Globus pallidus (tissue), 1 donor: ENCODE results near the gene SLC25A20.
A peak's percentile ranks its signal among the peaks of the same experiment; 100 is the strongest.
"Not testable (repeated sequence)": the region's sequence is repeated elsewhere in the genome, so short reads cannot be mapped to it uniquely, and the experiment has no call there.

Experiments
- DNase-seq: peaks from one replicate; pipeline ENCODE4 v3.0.0-alpha.2; 2015; ENCODE audit warnings: low spot score

SLC25A20 gene, protein sequence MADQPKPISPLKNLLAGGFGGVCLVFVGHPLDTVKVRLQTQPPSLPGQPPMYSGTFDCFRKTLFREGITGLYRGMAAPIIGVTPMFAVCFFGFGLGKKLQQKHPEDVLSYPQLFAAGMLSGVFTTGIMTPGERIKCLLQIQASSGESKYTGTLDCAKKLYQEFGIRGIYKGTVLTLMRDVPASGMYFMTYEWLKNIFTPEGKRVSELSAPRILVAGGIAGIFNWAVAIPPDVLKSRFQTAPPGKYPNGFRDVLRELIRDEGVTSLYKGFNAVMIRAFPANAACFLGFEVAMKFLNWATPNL

DNA sequence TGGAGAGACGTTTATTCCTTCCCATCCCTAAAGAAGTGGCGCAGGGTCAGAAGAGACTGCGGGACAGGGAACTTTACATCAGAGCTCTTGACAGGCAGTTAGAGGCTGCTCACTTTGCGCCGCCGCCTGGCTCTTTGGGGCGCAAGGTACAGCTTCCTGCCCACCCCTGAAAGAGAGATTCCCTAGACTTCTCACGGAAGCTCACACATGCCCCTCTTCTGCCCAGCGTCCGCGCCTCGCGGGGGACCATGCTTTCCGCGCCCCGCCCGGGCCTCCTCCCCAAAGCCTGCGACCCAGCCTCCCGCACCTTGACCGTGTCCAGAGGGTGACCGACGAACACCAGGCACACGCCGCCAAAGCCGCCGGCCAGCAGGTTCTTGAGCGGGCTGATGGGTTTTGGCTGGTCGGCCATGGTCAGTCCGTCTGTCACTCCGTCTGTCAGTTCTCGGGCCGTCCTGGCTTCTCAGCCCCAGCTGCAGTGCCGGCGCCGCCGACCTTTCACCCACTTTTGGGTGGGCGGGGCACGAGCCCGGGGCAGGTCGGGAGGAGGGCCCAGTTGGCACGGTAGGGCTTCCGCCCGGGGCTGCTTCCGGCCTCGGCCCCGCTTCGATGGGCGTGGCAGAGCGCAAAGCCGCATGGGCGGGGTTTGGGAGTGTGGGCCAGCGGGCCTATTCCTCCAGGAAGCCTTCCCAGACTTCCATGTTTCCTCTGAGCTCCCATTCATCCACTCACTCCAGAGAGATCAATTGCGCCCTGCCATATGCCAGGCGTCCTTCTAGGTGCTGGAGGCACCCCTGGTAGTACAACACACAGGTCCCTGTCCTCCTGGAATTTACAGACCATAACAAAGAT is at the start of gene SLC25A20:
TSS of gene SLC25A20 (minus strand) at position 500 of the 852 bp plus-strand sequence. CDS start at position 412, 88 bp downstream.
- DNase-seq, result peak; percentile 65

- DNase-seq, result no peak
Measured at GRCh38 chr3:48945891-48946549, 47.3 kb upstream of the SLC25A20 start.

DNA sequence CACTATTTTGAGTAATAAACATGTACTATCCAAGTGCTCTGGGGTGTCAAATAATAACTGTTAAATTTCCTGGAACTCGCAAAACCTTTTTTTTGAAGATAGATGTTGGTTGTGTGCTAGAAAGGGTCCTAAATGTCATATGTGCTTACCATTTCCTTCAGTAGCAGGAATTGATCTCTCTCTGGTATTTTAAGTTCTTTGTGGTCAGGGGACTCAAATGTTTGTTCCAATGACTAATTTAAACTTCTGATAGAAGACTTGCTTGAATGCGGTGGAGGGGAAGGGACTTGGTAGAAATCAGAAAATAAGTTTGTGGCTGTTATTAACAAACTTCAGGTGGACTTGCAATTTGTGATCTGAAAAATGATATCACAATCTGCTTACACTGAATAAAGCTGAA is 46.8 kb upstream of the SLC25A20 start:
- DNase-seq, result no peak

GRCh38 chr3:48938689-48939088 is 40.0 kb upstream of the SLC25A20 start:
- no peak for DNase-seq

DNA sequence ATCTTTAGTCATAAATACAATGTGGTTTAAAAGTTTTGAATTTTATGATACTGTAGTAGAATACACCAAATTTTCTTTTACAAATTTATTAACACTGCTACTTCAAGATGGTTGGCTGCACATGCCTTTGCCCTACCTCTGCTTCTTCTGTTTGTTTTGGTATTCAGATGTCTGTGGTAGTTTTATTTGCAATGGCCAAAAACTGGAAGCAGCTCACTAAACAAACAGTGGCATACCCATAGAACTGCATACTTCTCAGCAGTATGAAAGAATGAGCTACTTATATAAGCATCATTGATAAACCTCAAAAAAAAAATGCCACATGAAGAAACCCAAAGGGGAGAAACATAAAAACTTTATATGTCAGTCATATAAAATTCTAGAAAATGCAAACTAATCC is 39.5 kb upstream of the SLC25A20 start:
- no peak for DNase-seq

GRCh38 chr3:48935530-48935929 is 36.8 kb upstream of the SLC25A20 start:
- no peak for DNase-seq

DNA sequence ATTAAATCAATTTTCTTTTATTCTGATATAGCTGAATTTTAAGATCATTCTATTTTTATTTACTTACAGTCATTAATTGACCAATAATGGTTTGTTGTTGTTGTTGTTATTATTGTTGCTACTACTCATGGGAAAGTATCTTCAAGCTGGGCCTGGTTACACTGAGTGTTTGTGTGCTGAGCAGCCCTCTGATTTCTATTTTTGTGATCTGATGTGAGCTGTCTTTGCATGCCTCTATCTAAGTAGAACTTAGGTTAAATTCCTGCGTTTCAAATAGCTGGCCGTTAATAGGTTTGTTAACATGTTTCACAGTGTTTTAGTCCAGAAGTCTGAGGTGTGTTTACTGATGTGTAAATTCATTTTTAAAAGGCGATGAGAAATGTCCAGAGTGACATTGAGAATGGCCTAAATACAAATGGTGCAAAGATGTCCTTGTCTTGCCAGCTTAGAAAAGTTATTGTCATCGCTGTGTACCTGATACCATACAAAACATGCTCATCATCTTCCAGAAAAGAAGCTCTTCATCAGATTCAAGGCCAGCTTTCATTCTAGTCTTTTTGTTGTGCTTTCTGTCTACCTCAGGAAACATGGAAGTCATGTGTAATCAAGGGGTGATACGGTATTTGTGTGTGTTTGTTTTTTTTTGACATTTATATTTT is 35.8 kb upstream of the SLC25A20 start:
- no peak for DNase-seq

- DNase-seq, result no peak
Measured at GRCh38 chr3:48931944-48932580, 33.4 kb upstream of the SLC25A20 start.

GRCh38 chr3:48930590-48930989 is 31.9 kb upstream of the SLC25A20 start:
- no peak for DNase-seq

GRCh38 chr3:48929358-48930035 is 30.8 kb upstream of the SLC25A20 start:
- DNase-seq, result no peak

- DNase-seq, result no peak
Measured at GRCh38 chr3:48928679-48929078, 30.0 kb upstream of the SLC25A20 start.

DNA sequence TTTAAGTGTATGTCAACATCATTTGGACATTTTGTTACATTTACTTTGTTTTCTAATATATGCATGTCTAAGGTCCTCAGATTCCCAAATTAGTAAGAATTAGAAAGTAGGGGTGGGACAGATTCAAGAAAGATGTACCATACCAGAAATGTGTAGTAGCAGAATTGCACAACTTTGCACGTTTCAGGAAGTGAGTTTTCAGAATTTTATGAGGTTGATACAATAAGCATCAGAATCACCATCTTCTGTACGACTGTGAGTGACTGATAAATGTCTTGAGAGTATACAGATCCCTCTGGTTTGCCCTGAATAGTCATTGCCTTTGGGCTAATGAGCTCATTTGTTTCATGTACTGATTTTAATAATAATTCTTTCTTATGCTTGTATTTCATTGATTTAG is 29.2 kb upstream of the SLC25A20 start:
- no peak for DNase-seq

DNA sequence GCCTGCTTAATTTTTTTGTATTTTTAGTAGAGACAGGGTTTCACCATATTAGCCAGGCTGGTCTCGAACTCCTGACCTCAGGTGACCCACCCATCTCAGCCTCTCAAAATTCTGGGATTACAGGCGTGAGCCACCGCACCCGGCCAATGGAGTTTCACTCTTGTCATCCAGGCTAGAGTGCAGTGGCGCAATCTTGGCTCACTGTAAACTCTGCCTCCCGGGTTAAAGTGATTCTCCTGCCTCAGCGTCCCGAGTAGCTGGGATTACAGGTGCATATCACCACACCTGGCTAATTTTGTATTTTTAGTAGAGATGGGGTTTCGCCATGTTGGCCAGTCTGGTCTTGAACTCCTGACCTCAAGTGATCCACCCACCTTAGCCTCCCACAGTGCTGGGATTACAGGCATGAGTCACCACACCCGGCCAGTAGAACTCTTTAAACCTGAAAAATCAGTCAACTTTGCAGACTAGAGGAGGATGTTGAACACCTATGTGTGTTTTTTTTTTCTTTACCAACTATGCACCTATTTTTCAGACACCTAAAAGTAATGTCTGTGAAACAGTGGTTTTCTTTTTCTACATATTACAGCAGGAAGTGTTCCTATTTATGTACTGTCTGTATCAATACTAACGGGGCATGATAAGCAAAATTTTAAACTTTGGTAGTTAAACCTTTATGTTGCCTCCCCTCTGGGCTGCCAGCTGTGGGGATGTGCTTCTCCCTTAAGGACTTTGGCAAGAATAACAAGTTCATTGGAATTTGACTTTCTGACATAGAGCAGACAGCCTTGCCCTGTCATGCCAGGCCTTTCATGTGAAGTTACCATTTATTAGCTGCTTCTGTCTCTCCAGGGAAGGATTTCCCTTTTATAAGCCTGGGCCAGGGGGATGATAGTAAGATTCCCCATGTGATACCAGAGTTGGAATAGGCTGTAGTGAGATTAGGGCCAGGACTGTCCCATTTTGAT is 28.0 kb upstream of the SLC25A20 start:
- DNase-seq, result no peak

DNA sequence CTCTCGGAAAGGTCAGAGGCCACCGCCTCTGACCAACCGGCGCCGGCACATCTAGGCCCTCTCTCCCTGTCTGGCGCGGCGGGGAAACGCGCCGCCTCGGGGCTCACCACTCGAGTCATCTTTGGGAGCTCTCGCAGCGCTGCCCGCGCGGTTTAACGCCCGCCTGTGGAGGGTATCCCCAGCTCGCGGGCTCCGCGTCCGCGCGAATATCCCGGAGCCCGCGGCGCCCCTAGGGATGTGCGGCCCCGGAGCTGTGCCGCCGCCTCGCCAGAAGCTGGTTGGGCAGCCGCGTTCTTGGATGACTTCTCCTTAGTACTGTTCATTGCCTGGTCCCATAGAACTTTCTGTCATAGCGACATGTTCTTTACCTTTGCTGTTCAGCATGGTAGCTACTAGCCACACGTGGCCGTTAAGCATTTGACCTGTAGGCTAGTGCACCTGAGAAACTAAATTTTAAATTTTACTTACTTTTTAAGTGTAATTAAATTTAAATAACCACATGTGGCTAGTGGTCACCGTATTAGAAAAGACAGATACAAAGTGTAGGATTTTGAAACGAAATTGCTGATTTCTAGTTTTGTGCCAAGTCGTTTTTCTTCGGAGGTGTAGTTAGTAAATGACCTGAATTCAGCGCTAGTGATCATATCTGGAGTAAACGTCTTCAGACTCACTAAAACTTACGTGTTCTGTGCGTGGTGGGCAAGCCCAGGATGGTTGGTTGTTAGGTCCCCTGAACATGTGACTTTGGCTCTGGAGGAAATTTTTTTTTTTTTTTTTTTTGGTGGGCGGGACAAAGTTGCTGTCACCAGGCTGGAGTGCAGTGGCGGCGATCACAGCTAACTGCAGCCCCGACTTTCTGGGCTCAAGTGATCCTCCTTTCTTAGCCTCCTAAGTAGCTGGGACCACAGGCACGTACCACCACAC is 20.8 kb upstream of the SLC25A20 start:
- DNase-seq, result no peak

DNA sequence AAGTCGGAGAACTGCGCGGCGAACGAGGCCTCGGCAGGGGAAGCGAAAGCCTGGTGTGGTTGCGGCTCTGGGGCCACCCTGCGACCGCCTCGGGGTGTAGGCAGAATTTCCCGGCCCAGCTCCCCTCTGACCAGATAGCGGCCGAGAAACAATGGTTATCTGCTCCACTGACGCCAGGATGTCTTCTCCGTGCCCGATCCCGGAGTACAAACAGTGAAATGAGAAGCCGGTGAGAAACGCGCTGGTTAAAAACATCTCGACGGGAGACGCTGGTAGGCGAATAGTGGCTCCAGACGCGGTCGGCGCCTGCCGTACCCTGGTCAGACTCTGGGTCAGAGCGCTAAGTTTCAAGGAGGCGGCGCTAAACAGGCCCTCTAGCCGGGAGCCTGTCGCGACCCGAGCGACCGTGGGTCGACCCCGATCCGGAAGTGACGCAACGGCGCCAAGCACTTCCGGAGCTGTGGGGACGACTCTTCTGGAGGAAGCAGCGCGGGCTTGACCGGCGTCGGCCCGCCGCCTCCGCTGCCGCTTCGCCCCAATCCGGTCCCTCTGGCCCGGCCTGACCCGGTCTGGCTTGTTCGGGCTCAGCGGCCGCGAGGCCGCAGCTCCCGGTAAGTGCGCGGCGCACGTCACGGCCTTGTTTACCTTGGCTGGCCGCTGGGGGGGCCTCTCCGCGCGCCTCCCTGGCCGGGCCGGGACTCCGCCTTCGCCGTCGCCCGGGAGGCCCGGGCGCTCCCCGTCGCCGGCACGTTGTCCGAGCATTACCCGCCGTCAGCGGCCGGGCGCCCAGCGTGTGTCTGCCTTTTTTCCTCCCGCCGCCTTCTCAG is 19.9 kb upstream of the SLC25A20 start, which contains the start of gene ARIH2:
TSS of gene ARIH2 (plus strand) at position 455 of the 827 bp plus-strand sequence. CDS start 8,717 bp downstream, outside the sequence.
- peak; percentile 92 for DNase-seq

DNA sequence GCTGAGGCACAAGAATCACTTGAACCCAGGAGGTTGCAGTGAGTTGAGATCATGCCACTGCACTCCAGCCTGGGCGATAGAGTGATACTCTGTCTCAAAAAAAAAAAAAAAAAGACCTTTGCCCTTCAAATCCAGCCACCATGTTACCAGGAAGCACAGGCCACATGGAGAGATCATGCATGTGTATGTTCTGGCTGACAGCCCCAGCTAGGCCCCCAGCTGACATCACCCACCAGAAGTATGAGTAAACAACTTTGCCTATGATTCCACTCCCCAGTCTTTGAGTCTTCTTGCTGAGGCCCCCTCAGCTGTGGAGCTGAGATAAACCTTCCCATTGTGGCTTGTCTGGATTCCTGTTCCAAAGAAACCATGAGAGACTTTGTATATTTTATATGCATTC is 16.6 kb upstream of the SLC25A20 start:
- DNase-seq, result no peak

DNA sequence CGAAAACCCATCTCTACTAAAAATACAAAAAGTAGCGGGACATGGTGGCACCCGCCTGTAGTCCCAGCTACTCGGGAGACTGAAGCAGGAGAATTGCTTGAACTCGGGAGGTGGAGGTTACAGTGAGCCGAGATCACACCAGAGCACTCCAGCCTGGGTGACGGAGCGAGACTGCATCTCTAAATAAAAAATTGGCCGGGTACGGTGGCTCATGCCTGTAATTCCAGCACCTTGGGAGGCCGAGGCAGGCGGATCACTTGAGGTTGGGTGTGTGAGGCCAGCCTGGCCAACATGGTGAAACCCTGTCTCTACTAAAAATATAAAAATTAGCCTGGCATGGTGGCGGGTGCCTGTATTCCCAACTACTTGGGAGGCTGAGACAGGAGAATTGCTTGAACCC is 8.3 kb upstream of the SLC25A20 start:
- not testable (repeated sequence) for DNase-seq

GRCh38 chr3:48899273-48899672 is 591 bp upstream of the SLC25A20 start:
- no peak for DNase-seq
